ENCODE results near the gene PSME3IP1.

DNA sequence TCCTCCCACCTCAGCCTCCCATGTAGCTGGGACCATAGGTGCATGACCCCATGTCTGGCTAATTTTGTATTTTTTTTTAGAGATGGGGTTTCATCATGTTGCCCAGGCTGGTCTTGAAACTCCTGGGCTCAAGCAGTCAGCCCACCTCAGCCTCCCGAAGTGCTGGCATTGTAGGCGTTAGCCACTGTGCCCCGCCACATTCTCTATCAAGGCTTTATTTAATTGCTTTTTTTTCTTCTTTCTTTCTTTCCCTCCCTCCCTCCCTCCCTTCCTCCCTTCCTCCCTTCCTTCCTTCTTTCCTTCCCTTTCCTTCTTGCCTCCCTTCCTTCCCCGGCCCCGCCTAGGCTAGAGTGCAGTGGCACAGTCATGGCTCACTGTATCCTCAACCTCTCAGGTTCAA lies 23.9 kb upstream of the PSME3IP1 start:
- TF ChIP-seq CTCF (IDR thresholded peaks at IDR 0.05; ENCODE audit: insufficient read depth, low read length): no peak
- TF ChIP-seq REST (IDR thresholded peaks at IDR 0.05; ENCODE audit: insufficient replicate concordance, low read depth): no peak
- TF ChIP-seq POLR2AphosphoS5 (IDR thresholded peaks at IDR 0.05; ENCODE audit: low read depth): no peak
- no peak for TF ChIP-seq SPI1 (IDR thresholded peaks at IDR 0.05; ENCODE audit: borderline replicate concordance, low read depth)
- TF ChIP-seq GABPA (IDR thresholded peaks at IDR 0.05; ENCODE audit: low read depth): no peak
